WERI-Rb-1 (cell line): ENCODE results near the gene CCND1.

Experiments used
- DNase-seq: peaks from one replicate; pipeline ENCODE4 v3.0.0-alpha.2; 2020
- H3K27ac ChIP-seq: fragments of 250-450 bp; sonication (Bioruptor Pico); 2 replicates; pipeline ENCODE4 v1.5.1; 2020; ENCODE audit warnings: mild to moderate bottlenecking, moderate library complexity
- H3K27me3 ChIP-seq: fragments of 250-450 bp; sonication (Bioruptor Pico); 2 replicates; pipeline ENCODE4 v1.5.1; 2021; ENCODE audit warnings: mild to moderate bottlenecking, low read depth, moderate library complexity; ENCODE audit not compliant: insufficient read depth, severe bottlenecking
- H3K36me3 ChIP-seq: fragments of 250-450 bp; sonication (Bioruptor Pico); 2 replicates; pipeline ENCODE4 v1.5.1; 2020; ENCODE audit warnings: mild to moderate bottlenecking, moderate library complexity
- H3K4me3 ChIP-seq: 2 replicates; pipeline ENCODE4 v1.5.1; 2011; ENCODE audit warnings: low read depth, mild to moderate bottlenecking, control low read depth, low read length
- H3K9me3 ChIP-seq: fragments of 250-450 bp; sonication (Bioruptor Pico); 2 replicates; pipeline ENCODE4 v1.5.1; 2021; ENCODE audit warnings: mild to moderate bottlenecking, moderate library complexity; ENCODE audit not compliant: severe bottlenecking
- CTCF ChIP-seq: IDR thresholded peaks from 2 replicates; pipeline ENCODE4 v1.5.1; 2011; ENCODE audit warnings: low read depth, mild to moderate bottlenecking, control low read depth, inconsistent platforms, low read length

CCND1 gene

GRCh38 chr11:69640260-69640994, 529 bp upstream of the CCND1 start:
- H3K9me3 ChIP-seq, result no peaks in the 10 kb centered on the region
- no peaks in the 10 kb centered on the region for H3K36me3 ChIP-seq
- H3K27ac ChIP-seq, result no peak overlapping the region
- peaks cover 86% of the 10 kb centered on the region for H3K27me3 ChIP-seq
- no peak overlapping the region for H3K4me3 ChIP-seq
- TF ChIP-seq CTCF, result no peak
- DNase-seq, result no peak

- TF ChIP-seq CTCF, result no peak
- peak overlapping the region; percentile 15 for H3K4me3 ChIP-seq
- no peak for DNase-seq
- no peaks in the 10 kb centered on the region for H3K9me3 ChIP-seq
- peaks cover 71% of the 10 kb centered on the region for H3K27me3 ChIP-seq
- H3K27ac ChIP-seq, result no peak overlapping the region
- H3K36me3 ChIP-seq, result no peaks in the 10 kb centered on the region
Measured at GRCh38 chr11:69641681-69642548, 959 bp downstream of the CCND1 start.

DNA sequence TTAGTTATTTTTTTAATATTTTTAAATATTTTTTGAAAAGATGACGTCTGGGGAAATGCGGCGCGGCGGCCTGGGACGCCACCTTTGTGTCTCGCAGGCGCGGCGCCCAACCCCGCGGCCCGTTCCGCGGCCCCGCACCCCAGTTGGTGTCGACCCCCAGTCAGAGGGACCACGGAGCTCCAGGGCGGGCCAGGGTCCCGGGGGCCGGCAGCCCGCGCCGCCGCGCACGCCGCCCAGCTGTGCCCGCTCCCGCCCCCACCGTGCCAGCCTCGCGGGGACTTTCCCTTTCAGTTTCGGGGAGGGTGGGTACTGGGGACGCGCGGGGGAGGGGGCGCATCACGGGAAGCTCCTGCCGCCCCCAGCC, 1.6 kb downstream of the CCND1 start:
- peak overlapping the region; percentile 6; the same call in 1 of the 2 replicates for H3K4me3 ChIP-seq
- no peaks in the 10 kb centered on the region for H3K9me3 ChIP-seq
- no peak for DNase-seq
- H3K27ac ChIP-seq, result no peak overlapping the region
- H3K27me3 ChIP-seq, result peaks cover 65% of the 10 kb centered on the region
- no peaks in the 10 kb centered on the region for H3K36me3 ChIP-seq
- TF ChIP-seq CTCF, result no peak

DNA sequence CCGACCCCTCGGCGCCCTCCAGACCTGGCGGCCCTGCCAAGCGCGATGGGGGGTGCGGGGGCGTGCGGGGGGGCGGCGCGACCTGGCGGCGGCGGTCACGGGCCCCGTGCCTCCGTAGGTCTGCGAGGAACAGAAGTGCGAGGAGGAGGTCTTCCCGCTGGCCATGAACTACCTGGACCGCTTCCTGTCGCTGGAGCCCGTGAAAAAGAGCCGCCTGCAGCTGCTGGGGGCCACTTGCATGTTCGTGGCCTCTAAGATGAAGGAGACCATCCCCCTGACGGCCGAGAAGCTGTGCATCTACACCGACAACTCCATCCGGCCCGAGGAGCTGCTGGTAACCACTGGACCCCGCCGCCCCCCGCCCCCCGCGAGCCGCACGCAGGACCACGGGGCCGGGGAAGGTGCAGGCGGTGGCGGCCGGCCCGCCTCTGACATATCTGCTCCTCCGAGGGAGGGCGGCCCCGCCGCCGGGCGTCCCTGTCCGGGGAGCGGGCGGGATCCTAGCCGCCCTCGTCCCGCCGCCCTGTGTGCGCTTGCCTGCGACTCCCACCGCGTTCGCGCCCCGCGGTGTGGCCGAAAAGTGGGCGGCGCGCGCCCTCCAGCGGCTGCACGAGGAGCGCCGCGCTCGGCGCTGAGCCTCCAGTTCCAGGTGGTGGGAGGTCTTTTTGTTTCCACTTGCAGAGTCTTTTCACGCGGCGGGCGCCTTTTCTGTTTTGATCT, 2.1 kb downstream of the CCND1 start:
- peak; percentile 60 for DNase-seq
- TF ChIP-seq CTCF, result peak; percentile 91
- no peaks in the 10 kb centered on the region for H3K36me3 ChIP-seq
- no peaks in the 10 kb centered on the region for H3K9me3 ChIP-seq
- H3K27me3 ChIP-seq, result peaks cover 59% of the 10 kb centered on the region
- no peak overlapping the region for H3K27ac ChIP-seq
- H3K4me3 ChIP-seq, result peak overlapping the region; percentile 62

- H3K9me3 ChIP-seq, result no peaks in the 10 kb centered on the region
- H3K36me3 ChIP-seq, result no peaks in the 10 kb centered on the region
- DNase-seq, result no peak
- H3K27ac ChIP-seq, result no peak overlapping the region
- peaks cover 53% of the 10 kb centered on the region for H3K27me3 ChIP-seq
- no peak for TF ChIP-seq CTCF
- H3K4me3 ChIP-seq, result peak overlapping the region; percentile 62
Measured at GRCh38 chr11:69643646-69644045, 2.7 kb downstream of the CCND1 start.
